HG02938 (cell line): ENCODE measurements around the gene EFNA3.

ENCODE experiments used
- ATAC-seq: cut with Tn5 transposase; IDR thresholded peaks from one replicate; pipeline ENCODE4 v1.9.1; 2021; ENCODE audit warnings: mild to moderate bottlenecking, moderate library complexity; ENCODE audit not compliant: unreplicated experiment

The EFNA3 gene

GRCh38 chr1:155066777-155067176 is 11.9 kb upstream of the EFNA3 start:
- ATAC-seq, result no peak

GRCh38 chr1:155068599-155068998 is 10.0 kb upstream of the EFNA3 start:
- ATAC-seq, result no peak

GRCh38 chr1:155069551-155070157 is 9.0 kb upstream of the EFNA3 start:
- ATAC-seq, result no peak

GRCh38 chr1:155070158-155070621 is 8.4 kb upstream of the EFNA3 start:
- no peak for ATAC-seq

- peak; percentile 59 for ATAC-seq
These were observed 7.7 kb upstream of the EFNA3 start for GRCh38 chr1:155070721-155071569.

- ATAC-seq, result no peak
These were observed 6.9 kb upstream of the EFNA3 start for GRCh38 chr1:155071701-155072100.

GRCh38 chr1:155072531-155073289 is 5.9 kb upstream of the EFNA3 start:
- ATAC-seq, result no peak

GRCh38 chr1:155073377-155074242 is 5.0 kb upstream of the EFNA3 start:
- ATAC-seq, result no peak

- ATAC-seq, result no peak
These were observed 3.1 kb upstream of the EFNA3 start for GRCh38 chr1:155075535-155075934.

- ATAC-seq, result no peak
These were observed 2.3 kb upstream of the EFNA3 start for GRCh38 chr1:155076371-155076770.

GRCh38 chr1:155077346-155077745 is 1.3 kb upstream of the EFNA3 start:
- no peak for ATAC-seq

GRCh38 chr1:155077758-155078445 is 735 bp upstream of the EFNA3 start:
- ATAC-seq, result no peak

- no peak for ATAC-seq
These were observed 511 bp downstream of the EFNA3 start for GRCh38 chr1:155079210-155079486.

GRCh38 chr1:155079487-155080311 is 1.1 kb downstream of the EFNA3 start:
- no peak for ATAC-seq

GRCh38 chr1:155080312-155081228 is 1.9 kb downstream of the EFNA3 start:
- no peak for ATAC-seq

GRCh38 chr1:155081472-155082300 is 3.0 kb downstream of the EFNA3 start:
- no peak for ATAC-seq

GRCh38 chr1:155082301-155083051 is 3.8 kb downstream of the EFNA3 start:
- no peak for ATAC-seq
